Spleen (tissue), 11 donors: ENCODE measurements around the gene CMC4. TPM values are rescaled to one million over a fixed set of nuclear protein-coding genes. Genes with fewer than 3 reads are reported as not detected.
A peak's percentile ranks its signal among the peaks of the same experiment; 100 is the strongest.

Source experiments
- DNase-seq: peaks from one replicate; pipeline ENCODE4 v3.0.0-alpha.2; 2020
- H3K27ac ChIP-seq, 8 donors: fragments of 200-600 bp; sonication (generic) in 7 of 8; 1 replicate in 4 of 8; 2 replicates in 4 of 8; pipeline versions ENCODE4 v1.5.0 to v1.8.0; 2016 to 2021; ENCODE audit warnings: inconsistent platforms in 4 of 8, mild to moderate bottlenecking in 4 of 8, moderate library complexity in 1 of 8
- H3K27me3 ChIP-seq, 7 donors: fragments of 200-600 bp; sonication (generic) in 6 of 7; replicated peaks in 1 of 7; 1 replicate in 4 of 7; 2 replicates in 3 of 7; pipeline versions ENCODE4 v1.5.0 to v1.8.0; 2016 to 2021; ENCODE audit warnings: inconsistent platforms in 3 of 7, mild to moderate bottlenecking in 1 of 7
- H3K36me3 ChIP-seq, 6 donors: fragments of 200-600 bp; sonication (generic) in 5 of 6; 1 replicate in 4 of 6; 2 replicates in 2 of 6; pipeline versions ENCODE4 v1.5.0 to v1.8.0; 2016 to 2021; ENCODE audit warnings: inconsistent platforms in 2 of 6
- H3K4me1 ChIP-seq, 6 donors: fragments of 200-600 bp; sonication (generic) in 5 of 6; 1 replicate in 3 of 6; 2 replicates in 3 of 6; pipeline versions ENCODE4 v1.5.0 to v1.8.0; 2016 to 2021; ENCODE audit warnings: inconsistent platforms in 3 of 6
- H3K4me3 ChIP-seq, 8 donors: fragments of 200-600 bp; sonication (generic) in 7 of 8; 1 replicate in 4 of 8; 2 replicates in 4 of 8; pipeline versions ENCODE4 v1.5.0 to v1.8.0; 2016 to 2021; ENCODE audit warnings: inconsistent platforms in 4 of 8, mild to moderate bottlenecking in 4 of 8, moderate library complexity in 2 of 8
- H3K9me3 ChIP-seq, 8 donors: fragments of 200-600 bp; sonication (generic) in 7 of 8; 1 replicate in 4 of 8; 2 replicates in 4 of 8; pipeline versions ENCODE4 v1.5.0 to v1.8.0; 2016 to 2021; ENCODE audit warnings: inconsistent platforms in 4 of 8
- POLR2A ChIP-seq, 3 donors: fragments of 450-650 bp; IDR thresholded peaks; one replicate each; pipeline ENCODE4 v1.5.1; 2017; ENCODE audit warnings: antibody characterized with exemption in 3 of 3, mild to moderate bottlenecking in 1 of 3
- POLR2AphosphoS5 ChIP-seq, 3 donors: sonication (generic); formaldehyde crosslinking; IDR thresholded peaks; one replicate each; pipeline ENCODE4 v1.5.1; 2017; ENCODE audit warnings: antibody characterized with exemption in 3 of 3
- WGBS, 5 donors: extraction: QIAGEN DNeasy Blood & Tissue Kit in 3 of 5; methylation state at CpG; one replicate each; pipeline versions ENCODE4 v1.1.5 to v1.1.7; 2013 to 2018; 5-methylcytosine and 5-hydroxymethylcytosine counted together
- intact Hi-C: fragments of 100-400 bp; cut with DNase I; formaldehyde crosslinking; loops from one replicate; pipeline ENCODE4 v1.15.0; 2023; ENCODE audit warnings: low total_unique reads
- polyA plus RNA-seq, 3 donors: library from polyadenylated mRNA; stranded (reverse); fragments of 200-250 nt; gene quantifications; one replicate each; pipeline ENCODE4 v1.2.1, GENCODE V29; 2013
- total RNA-seq, 7 donors: library from RNA; depleted of rRNA in 3 of 7; stranded (reverse); fragments of >200 nt in 3 of 7; fragmentation: NEBNext Ultra II Directional in 4 of 7; extraction: Animal tissue kit (Norgen Biotek cat#: 25700) in 4 of 7; gene quantifications; one replicate each; pipeline versions ENCODE4 v1.1.0 to v1.2.1, GENCODE V29; 2016 to 2021
- TF ChIP-seq, protein P1 (sequence below), 11 experiments: fragments of 200-600 bp in 7 of 11; fragments of 450-650 bp in 4 of 11; sonication (generic) in 4 of 11; IDR thresholded peaks in 8 of 11; conservative IDR thresholded peaks in 3 of 11; 1 replicate in 7 of 11; 2 replicates in 4 of 11; pipeline versions ENCODE4 v1.4.0 to v1.8.0; 2016 to 2021; ENCODE audit warnings: antibody characterized with exemption in 11 of 11, inconsistent platforms in 4 of 11, mild to moderate bottlenecking in 1 of 11
- donor health status: healthy with polysubstance abuse.
- donor health status: DM: no; HTN: no; CAD: no; lungs with moderate emphysema.
- donor health status: DM: no; HTN: no; CAD: no.
- donor health status: Bipolar disorder and iron deficiency.
- donor health status: healthy.
- donor health status: DM: no; HTN: no; CAD: no.
- donor health status: DM: yes; HTN: yes; CAD: no.

Gene CMC4
- total and polyA plus RNA-seq, 10 donors, result 3.1 to 21.7 (median 8.5) TPM

DNA sequence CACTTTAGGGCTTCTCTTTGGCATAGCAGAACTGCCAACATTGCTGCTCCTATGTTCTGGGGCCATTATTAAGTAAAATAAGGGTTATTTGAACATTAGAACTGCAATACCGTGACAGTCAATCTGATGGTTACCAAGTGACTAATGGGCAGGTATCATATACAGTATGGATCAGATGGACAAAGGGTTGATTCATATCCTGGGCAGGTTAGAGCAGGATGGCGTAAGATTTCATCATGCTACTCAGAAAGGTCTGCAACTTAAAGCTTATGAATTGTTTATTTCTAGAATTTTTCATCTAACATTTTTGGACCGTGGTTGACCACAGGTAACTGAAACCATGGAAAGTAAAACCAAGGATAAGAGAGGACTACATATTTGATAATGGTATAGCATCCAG, 41.2 kb upstream of the CMC4 start:
- no peaks in the 10 kb centered on the region for H3K9me3 ChIP-seq
- no peak overlapping the region for H3K27ac ChIP-seq
- no peaks in the 10 kb centered on the region for H3K4me1 ChIP-seq
- TF ChIP-seq POLR2AphosphoS5 (IDR thresholded peaks at IDR 0.05) (no peak), POLR2A (IDR thresholded peaks at IDR 0.05) (no peak)
- TF ChIP-seq, protein P1, sequence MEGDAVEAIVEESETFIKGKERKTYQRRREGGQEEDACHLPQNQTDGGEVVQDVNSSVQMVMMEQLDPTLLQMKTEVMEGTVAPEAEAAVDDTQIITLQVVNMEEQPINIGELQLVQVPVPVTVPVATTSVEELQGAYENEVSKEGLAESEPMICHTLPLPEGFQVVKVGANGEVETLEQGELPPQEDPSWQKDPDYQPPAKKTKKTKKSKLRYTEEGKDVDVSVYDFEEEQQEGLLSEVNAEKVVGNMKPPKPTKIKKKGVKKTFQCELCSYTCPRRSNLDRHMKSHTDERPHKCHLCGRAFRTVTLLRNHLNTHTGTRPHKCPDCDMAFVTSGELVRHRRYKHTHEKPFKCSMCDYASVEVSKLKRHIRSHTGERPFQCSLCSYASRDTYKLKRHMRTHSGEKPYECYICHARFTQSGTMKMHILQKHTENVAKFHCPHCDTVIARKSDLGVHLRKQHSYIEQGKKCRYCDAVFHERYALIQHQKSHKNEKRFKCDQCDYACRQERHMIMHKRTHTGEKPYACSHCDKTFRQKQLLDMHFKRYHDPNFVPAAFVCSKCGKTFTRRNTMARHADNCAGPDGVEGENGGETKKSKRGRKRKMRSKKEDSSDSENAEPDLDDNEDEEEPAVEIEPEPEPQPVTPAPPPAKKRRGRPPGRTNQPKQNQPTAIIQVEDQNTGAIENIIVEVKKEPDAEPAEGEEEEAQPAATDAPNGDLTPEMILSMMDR (IDR thresholded peaks at IDR 0.05 in 8 of 11, conservative IDR thresholded peaks at IDR 0.05 in 3 of 11), result no peak
- intact Hi-C loops, result no loop called here
- peaks cover 0 to 31% (median 8%) of the 10 kb centered on the region in 6 donors for H3K36me3 ChIP-seq
- H3K4me3 ChIP-seq, result no peak overlapping the region
- no peak for DNase-seq
- WGBS, 5 donors, result 76 to 93% (median 86%) methylated on average over 3 of the region's 3 CpGs
- no peaks in the 10 kb centered on the region for H3K27me3 ChIP-seq

DNA sequence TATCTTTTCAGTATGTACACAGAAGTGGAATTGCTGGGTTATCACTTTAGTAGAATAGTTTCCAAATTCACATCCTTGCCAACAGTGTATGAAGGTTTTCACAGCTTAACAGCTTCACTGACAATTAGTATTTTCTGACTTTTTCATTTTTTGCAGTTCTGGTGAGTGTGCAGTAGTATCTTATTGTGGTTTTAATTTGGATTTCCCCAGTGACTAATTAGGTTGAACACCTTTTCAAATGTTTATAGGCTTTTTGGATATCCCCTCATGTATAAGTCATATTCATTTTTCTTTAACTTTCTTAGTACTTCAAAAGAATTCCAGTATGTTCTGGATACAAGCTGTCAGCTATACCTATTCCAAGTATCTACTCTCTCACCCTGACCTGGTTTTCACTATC, 37.5 kb upstream of the CMC4 start:
- Histone ChIP-seq H3K9me3 (no peaks in the 10 kb centered on the region), H3K27me3 (no peaks in the 10 kb centered on the region), H3K36me3 (peaks cover 0 to 28% (median 4%) of the 10 kb centered on the region in 6 donors), H3K4me3 (no peak overlapping the region), H3K4me1 (no peaks in the 10 kb centered on the region), H3K27ac (no peak overlapping the region)
- intact Hi-C loops, result no loop called here
- TF ChIP-seq, protein P1 (IDR thresholded peaks at IDR 0.05 in 8 of 11, conservative IDR thresholded peaks at IDR 0.05 in 3 of 11), result no peak
- no peak for DNase-seq

DNA sequence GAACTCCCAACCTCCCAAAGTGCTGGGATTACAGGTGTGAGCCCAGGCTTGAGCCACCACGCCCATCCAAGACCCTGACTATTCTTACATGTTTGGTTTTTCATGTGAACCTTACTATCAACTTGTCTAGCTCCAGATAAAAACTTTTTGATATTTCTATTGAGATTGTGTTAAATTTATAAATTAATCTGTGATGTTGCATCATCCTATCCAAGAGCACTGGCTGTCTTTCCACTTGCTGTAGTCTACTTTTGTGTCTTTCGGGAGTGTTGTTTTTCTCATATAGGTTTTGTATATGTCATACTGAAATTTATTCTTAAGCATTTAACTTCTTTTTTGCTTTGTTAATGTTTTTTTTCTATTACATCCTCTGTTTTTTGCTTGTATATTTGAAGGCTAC, 35.0 kb upstream of the CMC4 start:
- Histone ChIP-seq H3K9me3 (no peaks in the 10 kb centered on the region), H3K27me3 (no peaks in the 10 kb centered on the region), H3K4me1 (no peaks in the 10 kb centered on the region), H3K27ac (no peak overlapping the region), H3K36me3 (peaks cover 0 to 31% (median 4%) of the 10 kb centered on the region in 6 donors), H3K4me3 (no peak overlapping the region)
- no peak for DNase-seq
- TF ChIP-seq POLR2AphosphoS5 (IDR thresholded peaks at IDR 0.05), result no peak
- TF ChIP-seq, protein P1 (IDR thresholded peaks at IDR 0.05 in 8 of 11, conservative IDR thresholded peaks at IDR 0.05 in 3 of 11), result no peak
- TF ChIP-seq POLR2A (IDR thresholded peaks at IDR 0.05), result no peak
- intact Hi-C loops, result no loop called here
- 87 to 100% (median 97%) methylated on average over 2 of the region's 2 CpGs for WGBS, 5 donors

DNA sequence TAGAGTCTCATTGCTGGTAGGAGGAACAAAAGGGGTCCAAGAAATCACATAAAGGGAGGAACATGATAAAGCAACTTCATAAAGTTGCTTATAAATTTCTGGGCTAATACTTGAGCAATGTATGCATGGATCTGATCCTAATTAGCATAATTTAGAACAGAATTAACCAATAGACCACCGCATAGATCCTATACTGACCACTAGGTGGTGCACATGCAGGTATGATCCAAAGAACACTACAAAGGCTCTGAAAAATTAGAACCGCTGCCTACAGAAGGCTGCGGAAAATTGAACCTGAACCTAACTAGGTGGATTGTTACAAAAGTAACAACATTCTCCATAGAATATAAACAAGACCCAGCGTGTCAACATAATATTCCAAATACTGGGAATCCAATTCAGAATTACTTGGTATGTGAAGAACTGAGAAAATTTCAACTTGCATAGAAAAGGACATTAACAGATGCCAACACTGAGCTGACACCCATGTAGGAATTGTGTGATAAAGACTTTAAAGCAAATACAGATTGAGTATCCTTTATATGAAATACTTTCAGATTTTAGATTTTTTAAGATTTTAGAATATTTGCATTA, 23.6 kb upstream of the CMC4 start:
- WGBS, 5 donors, result 39 to 62% (median 56%) methylated on average over 4 of the region's 4 CpGs
- H3K27ac ChIP-seq, result no peak overlapping the region
- intact Hi-C loops, result loop anchor here (5.0 kb wide), 1 partner anchor 728 kb away; no protein-coding TSS in a partner anchor
- no peaks in the 10 kb centered on the region for H3K27me3 ChIP-seq
- DNase-seq, result no peak
- no peaks in the 10 kb centered on the region for H3K9me3 ChIP-seq
- TF ChIP-seq POLR2AphosphoS5 (IDR thresholded peaks at IDR 0.05), result no peak
- TF ChIP-seq, protein P1 (IDR thresholded peaks at IDR 0.05 in 8 of 11, conservative IDR thresholded peaks at IDR 0.05 in 3 of 11), result peak; percentile 13 to 62 (median 43)
- H3K4me3 ChIP-seq, result no peak overlapping the region
- peaks cover 0 to 38% (median 2%) of the 10 kb centered on the region in 6 donors for H3K36me3 ChIP-seq
- no peaks in the 10 kb centered on the region for H3K4me1 ChIP-seq
